Endothelial cell of umbilical vein (primary cell): Measurements from ENCODE around the gene TXNRD1. TPM values are rescaled to one million over a fixed set of nuclear protein-coding genes. Genes with fewer than 3 reads are reported as not detected.

ENCODE experiments used
- BruUV-seq: library from RNA; stranded (reverse); fragments of 400-500 nt; replicated peaks from 2 replicates; lab custom pipeline; 2021; lab: Mats Ljungman, UMichigan
- CTCF ChIA-PET: fragments of 300-600, 350-600 bp; sonication (Branson Sonifier 250); formaldehyde crosslinking; loops from one replicate; lab custom pipeline; 2021; ENCODE audit warnings: antibody characterized with exemption, inconsistent platforms; lab: Charles Lee
- POLR2A ChIA-PET: fragments of 300-600, 350-600 bp; sonication (Branson Sonifier 250); formaldehyde crosslinking; loops from one replicate; lab custom pipeline; 2021; ENCODE audit warnings: antibody characterized with exemption, inconsistent platforms; lab: Charles Lee
- DNase-seq: peaks from one replicate; pipeline ENCODE4 v3.0.0-alpha.2; 2011; ENCODE audit warnings: low read depth, low spot score
- FAIRE-seq: peaks from 2 replicates; lab custom pipeline; 2011; peaks lifted over from hg19 to GRCh38; lab: Jason Lieb, UNC
- H2AFZ ChIP-seq: 2 replicates; pipeline ENCODE4 v1.6.0; 2012; ENCODE audit warnings: low read depth, low read length, control low read depth, inconsistent platforms
- H3K27ac ChIP-seq: 2 replicates; pipeline ENCODE4 v1.5.1; 2011; ENCODE audit warnings: low read depth, mild to moderate bottlenecking, control low read depth, low read length, moderate library complexity; ENCODE audit not compliant: insufficient read depth
- H3K27me3 ChIP-seq, 2 experiments: 2 replicates each; pipeline versions ENCODE4 v1.6.0 to v1.6.1; 2011; ENCODE audit warnings: low read length in 2 of 2, mixed read lengths in 1 of 2; ENCODE audit not compliant: control insufficient read depth in 2 of 2, insufficient read depth in 2 of 2
- H3K36me3 ChIP-seq, 2 experiments: 2 replicates in 1 of 2; 3 replicates in 1 of 2; pipeline ENCODE4 v1.5.1; 2011; ENCODE audit warnings: low read length in 2 of 2, mild to moderate bottlenecking in 1 of 2, moderate library complexity in 1 of 2; ENCODE audit not compliant: control insufficient read depth in 2 of 2, insufficient read depth in 2 of 2; ENCODE audit errors: extremely low read depth in 1 of 2
- H3K4me1 ChIP-seq: 3 replicates; pipeline ENCODE4 v1.5.1; 2011; ENCODE audit warnings: mild to moderate bottlenecking, low read length; ENCODE audit not compliant: control insufficient read depth, insufficient read depth; ENCODE audit errors: extremely low read depth
- H3K4me2 ChIP-seq: 2 replicates; pipeline ENCODE4 v1.6.1; 2011; ENCODE audit warnings: low read length, control low read depth, mixed read lengths; ENCODE audit not compliant: insufficient read depth
- H3K4me3 ChIP-seq, 3 experiments: fragments of 200-600 bp in 1 of 3; sonication (generic), shearing (Covaris generic) in 1 of 3; replicated peaks in 1 of 3; 2 replicates each; pipeline ENCODE4 v1.5.1; 2011 to 2016; ENCODE audit warnings: control low read depth in 3 of 3, low read length in 3 of 3, mild to moderate bottlenecking in 2 of 3, inconsistent platforms in 1 of 3, low read depth in 1 of 3, moderate library complexity in 1 of 3; ENCODE audit not compliant: insufficient read depth in 1 of 3
- H3K79me2 ChIP-seq: 2 replicates; pipeline ENCODE4 v1.6.0; 2012; ENCODE audit warnings: low read length, inconsistent platforms; ENCODE audit not compliant: control insufficient read depth, insufficient read depth
- H3K9ac ChIP-seq: replicated peaks from 2 replicates; pipeline ENCODE3; 2011; ENCODE audit warnings: low read length, control low read depth; ENCODE audit not compliant: insufficient read depth; ENCODE audit errors: extremely low read depth
- H3K9me1 ChIP-seq: replicated peaks from 3 replicates; pipeline ENCODE4 v1.6.0; 2011; ENCODE audit warnings: mild to moderate bottlenecking, low read length; ENCODE audit not compliant: control insufficient read depth, insufficient read depth; ENCODE audit errors: extremely low read depth
- H3K9me3 ChIP-seq: replicated peaks from 2 replicates; pipeline ENCODE4 v1.5.1; 2012; ENCODE audit warnings: low read length, inconsistent platforms; ENCODE audit not compliant: control insufficient read depth, insufficient read depth
- H4K20me1 ChIP-seq: replicated peaks from 2 replicates; pipeline ENCODE3; 2011; ENCODE audit warnings: mild to moderate bottlenecking, low read length; ENCODE audit not compliant: control insufficient read depth, insufficient read depth; ENCODE audit errors: extremely low read depth
- EZH2 ChIP-seq: IDR thresholded peaks from 2 replicates; pipeline ENCODE4 v1.6.1; 2012; ENCODE audit warnings: borderline replicate concordance, low read depth, mild to moderate bottlenecking, moderate library complexity, low read length, inconsistent platforms; ENCODE audit not compliant: severe bottlenecking
- FOS ChIP-seq: IDR thresholded peaks from 2 replicates; pipeline ENCODE4 v1.6.1; 2011; ENCODE audit warnings: mild to moderate bottlenecking, low read length, moderate library complexity, borderline replicate concordance; ENCODE audit not compliant: insufficient read depth
- GATA2 ChIP-seq: IDR thresholded peaks from 2 replicates; pipeline ENCODE4 v1.7.0; 2011; ENCODE audit warnings: low read depth, mild to moderate bottlenecking, moderate library complexity, mixed read lengths, low read length; ENCODE audit not compliant: insufficient read length, insufficient read depth
- JUN ChIP-seq: IDR thresholded peaks from 2 replicates; pipeline ENCODE4 v1.6.1; 2011; ENCODE audit warnings: borderline replicate concordance, low read depth; ENCODE audit not compliant: insufficient read length, insufficient read depth
- MYC ChIP-seq: IDR thresholded peaks from one replicate; pipeline ENCODE4 v1.6.1; 2011; ENCODE audit warnings: mild to moderate bottlenecking, low read depth, low read length
- POLR2A ChIP-seq: IDR thresholded peaks from 2 replicates; pipeline ENCODE4 v1.6.1; 2012; ENCODE audit warnings: low read depth, mild to moderate bottlenecking, control low read depth, low read length
- POLR2AphosphoS5 ChIP-seq: IDR thresholded peaks from 2 replicates; pipeline ENCODE4 v1.6.1; 2012; ENCODE audit warnings: low read depth, mild to moderate bottlenecking, control low read depth, low read length, moderate library complexity; ENCODE audit not compliant: insufficient read depth
- dilution Hi-C: fragments of 300-500 bp; cut with MboI; formaldehyde crosslinking; loops from one replicate; pipeline ENCODE4 v1.15.0; 2019; ENCODE audit warnings: low sequenced_read_pairs; ENCODE audit not compliant: extremely low pct_ligation_motif_present
- intact Hi-C: fragments of 100-400 bp; cut with micrococcal nuclease; formaldehyde crosslinking; loops from one replicate; pipeline ENCODE4 v1.10.0; 2022
- polyA plus RNA-seq, 4 experiments: library from polyadenylated mRNA; depleted of rRNA in 3 of 4; stranded (reverse) in 3 of 4; unstranded in 1 of 4; fragments of >200 nt; gene quantifications; 2 replicates each; pipeline versions ENCODE4 v1.2.1 to v1.2.3, GENCODE V29; 2011 to 2012; ENCODE audit warnings: missing spikeins in 1 of 4
- total RNA-seq: library from RNA; stranded (reverse); gene quantifications from 2 replicates; pipeline ENCODE4 v1.2.3, GENCODE V29; 2021
- TF ChIP-seq, protein P1 (sequence below): IDR thresholded peaks from 2 replicates; pipeline ENCODE4 v1.6.1; 2011; ENCODE audit not compliant: insufficient read depth, insufficient read length
- TF ChIP-seq, protein P2 (sequence below), 2 donors: IDR thresholded peaks; 1 replicate in 1 of 2; 2 replicates in 1 of 2; pipeline ENCODE4 v1.5.1; 2011; ENCODE audit warnings: low read length in 2 of 2, mild to moderate bottlenecking in 2 of 2, moderate library complexity in 2 of 2, control low read depth in 1 of 2, inconsistent platforms in 1 of 2, low read depth in 1 of 2; ENCODE audit not compliant: insufficient read depth in 1 of 2; ENCODE audit errors: extremely low read depth in 1 of 2

Gene TXNRD1
- total and polyA plus RNA-seq, 2 donors (not counting 3 experiments of a cell fraction or from before 2014, with no cell fraction given) = 309 to 566 TPM

DNA sequence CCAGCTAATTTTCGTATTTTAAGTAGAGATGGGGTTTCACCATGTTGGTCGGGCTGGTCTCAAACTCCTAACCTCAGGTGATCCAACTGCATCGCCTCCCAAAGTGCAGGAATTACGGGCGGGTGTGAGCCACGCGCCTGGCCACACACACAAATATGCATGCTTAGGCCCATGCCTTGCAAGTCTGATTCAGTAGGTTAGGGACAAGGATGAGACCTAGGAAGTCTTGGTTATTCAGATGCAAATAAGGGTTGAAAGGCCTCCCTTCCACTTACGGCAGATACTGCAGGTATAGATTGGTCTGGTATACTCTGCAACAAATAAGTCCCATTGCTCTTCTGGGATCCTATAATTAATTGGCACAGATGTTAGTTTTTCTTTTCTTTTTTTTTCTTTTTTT, 32.9 kb downstream of the TXNRD1 start:
- no peak overlapping the region for H2AFZ ChIP-seq
- DNase-seq = no peak
- no TSS peak for BruUV-seq
- H3K4me3 ChIP-seq = no peak overlapping the region
- H3K9ac ChIP-seq = no peak overlapping the region
- H3K9me3 ChIP-seq = no peaks in the 10 kb centered on the region
- H3K27ac ChIP-seq = no peak overlapping the region
- no peak overlapping the region for H3K4me2 ChIP-seq
- TF ChIP-seq POLR2A = no peak
- no peak for TF ChIP-seq FOS
- TF ChIP-seq GATA2 = no peak
- TF ChIP-seq EZH2 = no peak
- no peak for TF ChIP-seq MYC
- TF ChIP-seq, protein P1, sequence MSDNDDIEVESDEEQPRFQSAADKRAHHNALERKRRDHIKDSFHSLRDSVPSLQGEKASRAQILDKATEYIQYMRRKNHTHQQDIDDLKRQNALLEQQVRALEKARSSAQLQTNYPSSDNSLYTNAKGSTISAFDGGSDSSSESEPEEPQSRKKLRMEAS = no peak
- TF ChIP-seq POLR2AphosphoS5 = no peak
- TF ChIP-seq JUN = no peak
- TF ChIP-seq, protein P2, sequence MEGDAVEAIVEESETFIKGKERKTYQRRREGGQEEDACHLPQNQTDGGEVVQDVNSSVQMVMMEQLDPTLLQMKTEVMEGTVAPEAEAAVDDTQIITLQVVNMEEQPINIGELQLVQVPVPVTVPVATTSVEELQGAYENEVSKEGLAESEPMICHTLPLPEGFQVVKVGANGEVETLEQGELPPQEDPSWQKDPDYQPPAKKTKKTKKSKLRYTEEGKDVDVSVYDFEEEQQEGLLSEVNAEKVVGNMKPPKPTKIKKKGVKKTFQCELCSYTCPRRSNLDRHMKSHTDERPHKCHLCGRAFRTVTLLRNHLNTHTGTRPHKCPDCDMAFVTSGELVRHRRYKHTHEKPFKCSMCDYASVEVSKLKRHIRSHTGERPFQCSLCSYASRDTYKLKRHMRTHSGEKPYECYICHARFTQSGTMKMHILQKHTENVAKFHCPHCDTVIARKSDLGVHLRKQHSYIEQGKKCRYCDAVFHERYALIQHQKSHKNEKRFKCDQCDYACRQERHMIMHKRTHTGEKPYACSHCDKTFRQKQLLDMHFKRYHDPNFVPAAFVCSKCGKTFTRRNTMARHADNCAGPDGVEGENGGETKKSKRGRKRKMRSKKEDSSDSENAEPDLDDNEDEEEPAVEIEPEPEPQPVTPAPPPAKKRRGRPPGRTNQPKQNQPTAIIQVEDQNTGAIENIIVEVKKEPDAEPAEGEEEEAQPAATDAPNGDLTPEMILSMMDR (IDR thresholded peaks at IDR 0.05; ENCODE audit: extremely low read depth in 1 of 2, insufficient read depth in 1 of 2, low read depth in 1 of 2, low read length in 2 of 2) = no peak
- intact Hi-C loops = no loop called here
- ChIA-PET POLR2A (no interaction called here), CTCF (no interaction called here)
- H3K9me1 ChIP-seq = no peaks in the 10 kb centered on the region
- H4K20me1 ChIP-seq = no peaks in the 10 kb centered on the region
- dilution Hi-C loops = no loop called here
- no peaks in the 10 kb centered on the region for H3K27me3 ChIP-seq
- no peaks in the 10 kb centered on the region for H3K79me2 ChIP-seq
- FAIRE-seq = no peak
- H3K4me1 ChIP-seq = no peaks in the 10 kb centered on the region
- no peaks in the 10 kb centered on the region for H3K36me3 ChIP-seq
